ENCODE results near the gene TTC8. TPM values are rescaled to one million over a fixed set of nuclear protein-coding genes. Genes with fewer than 3 reads are reported as not detected.

The TTC8 gene
- total RNA-seq, 4 donors from 2014 or later = 11.3 to 31.9 (median 19.6) TPM

DNA sequence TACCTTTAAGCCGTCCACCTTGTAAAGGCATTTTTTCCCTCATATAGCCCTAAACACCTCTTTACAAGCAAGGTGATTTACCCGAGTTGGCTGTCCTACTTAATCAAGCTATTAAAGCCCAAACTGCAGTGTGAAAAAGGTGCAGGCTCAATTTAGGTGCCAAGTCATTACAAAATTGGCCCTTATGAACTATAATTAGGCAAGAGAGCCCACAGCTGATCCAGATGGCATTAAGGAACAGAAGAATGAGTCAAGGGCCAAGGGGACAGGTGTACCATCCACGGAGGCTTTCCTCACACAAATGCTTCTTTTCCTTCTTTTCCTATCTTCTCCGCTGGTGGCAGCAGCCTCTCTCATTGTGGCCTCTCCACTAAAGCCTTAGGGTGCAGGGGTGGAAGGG lies 90.5 kb downstream of the TTC8 start:
- peaks cover 0 to 8% (median 0%) of the 10 kb centered on the region in 4 donors for H3K9me3 ChIP-seq
- TF ChIP-seq POLR2A (IDR thresholded peaks at IDR 0.05) = no peak
- TF ChIP-seq, protein P1, sequence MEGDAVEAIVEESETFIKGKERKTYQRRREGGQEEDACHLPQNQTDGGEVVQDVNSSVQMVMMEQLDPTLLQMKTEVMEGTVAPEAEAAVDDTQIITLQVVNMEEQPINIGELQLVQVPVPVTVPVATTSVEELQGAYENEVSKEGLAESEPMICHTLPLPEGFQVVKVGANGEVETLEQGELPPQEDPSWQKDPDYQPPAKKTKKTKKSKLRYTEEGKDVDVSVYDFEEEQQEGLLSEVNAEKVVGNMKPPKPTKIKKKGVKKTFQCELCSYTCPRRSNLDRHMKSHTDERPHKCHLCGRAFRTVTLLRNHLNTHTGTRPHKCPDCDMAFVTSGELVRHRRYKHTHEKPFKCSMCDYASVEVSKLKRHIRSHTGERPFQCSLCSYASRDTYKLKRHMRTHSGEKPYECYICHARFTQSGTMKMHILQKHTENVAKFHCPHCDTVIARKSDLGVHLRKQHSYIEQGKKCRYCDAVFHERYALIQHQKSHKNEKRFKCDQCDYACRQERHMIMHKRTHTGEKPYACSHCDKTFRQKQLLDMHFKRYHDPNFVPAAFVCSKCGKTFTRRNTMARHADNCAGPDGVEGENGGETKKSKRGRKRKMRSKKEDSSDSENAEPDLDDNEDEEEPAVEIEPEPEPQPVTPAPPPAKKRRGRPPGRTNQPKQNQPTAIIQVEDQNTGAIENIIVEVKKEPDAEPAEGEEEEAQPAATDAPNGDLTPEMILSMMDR (IDR thresholded peaks at IDR 0.05) = no peak
- no peak for TF ChIP-seq EP300 (IDR thresholded peaks at IDR 0.05)
- WGBS, 2 donors = 77 to 78% methylated on average over 4 of the region's 4 CpGs
- no peaks in the 10 kb centered on the region for H3K36me3 ChIP-seq
- H3K27me3 ChIP-seq = no peaks in the 10 kb centered on the region
- DNase-seq (ENCODE audit: low spot score in 2 of 2) = no peak
- H3K4me3 ChIP-seq = no peak overlapping the region
- no peaks in the 10 kb centered on the region for H3K4me1 ChIP-seq
- no peak overlapping the region for H3K27ac ChIP-seq

DNA sequence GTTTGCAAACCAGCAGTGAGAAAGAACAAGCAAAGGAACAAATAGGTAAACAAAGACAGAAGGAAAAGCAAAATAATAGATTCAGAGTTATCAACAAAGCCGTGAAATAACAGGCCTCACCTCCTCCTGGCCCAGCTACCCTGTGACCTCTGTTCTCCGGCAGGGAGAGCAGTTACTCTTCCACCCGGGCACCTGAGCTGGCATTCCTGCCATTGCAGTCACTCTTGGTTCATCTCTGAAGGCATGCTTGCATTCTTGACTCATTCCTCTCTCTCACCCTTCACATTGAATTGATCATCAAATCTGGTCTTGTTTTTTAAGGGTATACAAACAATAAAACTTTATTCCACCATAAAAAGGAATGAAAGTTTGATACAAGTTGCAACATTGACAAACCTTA lies 95.1 kb downstream of the TTC8 start:
- TF ChIP-seq, protein P1 (IDR thresholded peaks at IDR 0.05) = no peak
- TF ChIP-seq POLR2A (IDR thresholded peaks at IDR 0.05) = no peak
- 67 to 84% methylated on average over 3 of the region's 3 CpGs for WGBS, 2 donors

More for the DNA sequence above, 95.1 kb downstream of the TTC8 start:
- no peak for DNase-seq (ENCODE audit: low spot score in 2 of 2)
- peaks cover 0 to 12% (median 0%) of the 10 kb centered on the region in 4 donors for H3K9me3 ChIP-seq
- no peak overlapping the region for H3K27ac ChIP-seq
- no peaks in the 10 kb centered on the region for H3K27me3 ChIP-seq
- H3K36me3 ChIP-seq = no peaks in the 10 kb centered on the region
- H3K4me1 ChIP-seq = no peaks in the 10 kb centered on the region
- H3K4me3 ChIP-seq = no peak overlapping the region

Small RNA genes within 50 kb of the gene (small RNA-seq; reads per million reads assigned to genes)
- gene RF00019 (not detected), gene RNU4-92P (not detected)

Other genes starting within 250 kb of the TTC8 start
- under 1 TPM; 0.59 to 0.87 (median 0.72) TPM for gene EML5, start 31.7 kb upstream of the TTC8 start, total RNA-seq